Measurements from ENCODE around the gene SNAPIN.

- TF ChIP-seq EZH2phosphoT487 (IDR thresholded peaks at IDR 0.05; ENCODE audit: borderline replicate concordance, low read length) (no peak), EZH2 (IDR thresholded peaks at IDR 0.05; ENCODE audit: low read length, unreplicated experiment) (no peak)
- TF ChIP-seq, protein P1, sequence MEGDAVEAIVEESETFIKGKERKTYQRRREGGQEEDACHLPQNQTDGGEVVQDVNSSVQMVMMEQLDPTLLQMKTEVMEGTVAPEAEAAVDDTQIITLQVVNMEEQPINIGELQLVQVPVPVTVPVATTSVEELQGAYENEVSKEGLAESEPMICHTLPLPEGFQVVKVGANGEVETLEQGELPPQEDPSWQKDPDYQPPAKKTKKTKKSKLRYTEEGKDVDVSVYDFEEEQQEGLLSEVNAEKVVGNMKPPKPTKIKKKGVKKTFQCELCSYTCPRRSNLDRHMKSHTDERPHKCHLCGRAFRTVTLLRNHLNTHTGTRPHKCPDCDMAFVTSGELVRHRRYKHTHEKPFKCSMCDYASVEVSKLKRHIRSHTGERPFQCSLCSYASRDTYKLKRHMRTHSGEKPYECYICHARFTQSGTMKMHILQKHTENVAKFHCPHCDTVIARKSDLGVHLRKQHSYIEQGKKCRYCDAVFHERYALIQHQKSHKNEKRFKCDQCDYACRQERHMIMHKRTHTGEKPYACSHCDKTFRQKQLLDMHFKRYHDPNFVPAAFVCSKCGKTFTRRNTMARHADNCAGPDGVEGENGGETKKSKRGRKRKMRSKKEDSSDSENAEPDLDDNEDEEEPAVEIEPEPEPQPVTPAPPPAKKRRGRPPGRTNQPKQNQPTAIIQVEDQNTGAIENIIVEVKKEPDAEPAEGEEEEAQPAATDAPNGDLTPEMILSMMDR (conservative IDR thresholded peaks at IDR 0.05; ENCODE audit: low read depth, low read length) = no peak
Measured at GRCh38 chr1:153652805-153653500, 5.5 kb upstream of the SNAPIN start.

Data from PC-3 (cell line).